OCI-LY1 (cell line): ENCODE data around the gene PCDHGA6.
"Not testable (repeated sequence)": the region's sequence is repeated elsewhere in the genome, so short reads cannot be mapped to it uniquely, and the experiment has no call there.

Experiments
- H2AFZ ChIP-seq: fragments of 200-600 bp; sonication (generic), shearing (Covaris generic); 2 replicates; pipeline ENCODE4 v1.6.0; 2014; ENCODE audit warnings: antibody characterized with exemption, mild to moderate bottlenecking, low read length
- H3F3A ChIP-seq: fragments of 200-600 bp; sonication (generic), shearing (Covaris generic); 2 replicates; pipeline ENCODE4 v1.6.0; 2014; ENCODE audit warnings: mild to moderate bottlenecking, antibody characterized with exemption, low read length, moderate library complexity; ENCODE audit not compliant: insufficient read depth
- H3K27ac ChIP-seq: fragments of 200-600 bp; sonication (generic); 2 replicates; pipeline ENCODE4 v1.5.1; 2014; ENCODE audit warnings: low read length, mixed run types, mild to moderate bottlenecking, low read depth; ENCODE audit not compliant: poor library complexity, severe bottlenecking
- H3K27me3 ChIP-seq: fragments of 200-600 bp; sonication (generic); 2 replicates; pipeline ENCODE4 v1.6.0; 2014; ENCODE audit warnings: antibody characterized with exemption, mild to moderate bottlenecking, low read length, moderate library complexity; ENCODE audit not compliant: insufficient read depth
- H3K36me3 ChIP-seq: fragments of 200-600 bp; sonication (generic); 2 replicates; pipeline ENCODE4 v1.6.1; 2014; ENCODE audit warnings: mild to moderate bottlenecking, antibody characterized with exemption, low read length, moderate library complexity, mixed read lengths; ENCODE audit not compliant: insufficient read depth
- H3K4me1 ChIP-seq: fragments of 200-600 bp; sonication (generic); 2 replicates; pipeline ENCODE4 v1.5.1; 2014; ENCODE audit warnings: mild to moderate bottlenecking, low read length, moderate library complexity; ENCODE audit not compliant: insufficient read depth, severe bottlenecking
- H3K4me2 ChIP-seq: fragments of 200-600 bp; sonication (generic), shearing (Covaris generic); 2 replicates; pipeline ENCODE4 v1.6.1; 2014; ENCODE audit warnings: low read length
- H3K4me3 ChIP-seq: fragments of 200-600 bp; sonication (generic); 2 replicates; pipeline ENCODE4 v1.5.1; 2014; ENCODE audit warnings: low read length, low read depth, mild to moderate bottlenecking, mixed read lengths; ENCODE audit not compliant: poor library complexity, severe bottlenecking
- H3K79me2 ChIP-seq: fragments of 200-600 bp; shearing (Covaris generic); 2 replicates; pipeline ENCODE4 v1.6.1; 2016; ENCODE audit warnings: mixed run types, low read length, mixed read lengths; ENCODE audit not compliant: insufficient read depth
- H3K9ac ChIP-seq: fragments of 200-600 bp; sonication (generic), shearing (Covaris generic); 2 replicates; pipeline ENCODE4 v1.6.1; 2014; ENCODE audit warnings: mild to moderate bottlenecking, low read length, mixed read lengths
- H3K9me2 ChIP-seq: fragments of 200-600 bp; sonication (generic), shearing (Covaris generic); 2 replicates; pipeline ENCODE4 v1.6.1; 2014; ENCODE audit warnings: low read depth, mild to moderate bottlenecking, low read length, mixed read lengths
- H3K9me3 ChIP-seq: fragments of 200-600 bp; shearing (Covaris generic); 2 replicates; pipeline ENCODE4 v1.6.1; 2014; ENCODE audit warnings: low read length, mixed read lengths
- H4K20me1 ChIP-seq: fragments of 200-600 bp; sonication (generic), shearing (Covaris generic); 2 replicates; pipeline ENCODE4 v1.6.0; 2016; ENCODE audit warnings: mild to moderate bottlenecking, low read length; ENCODE audit not compliant: insufficient read depth
- EZH2 ChIP-seq: fragments of 200-600 bp; sonication (generic), shearing (Covaris generic); IDR thresholded peaks from 2 replicates; pipeline ENCODE4 v1.8.0; 2017; ENCODE audit warnings: borderline replicate concordance, mixed run types, mild to moderate bottlenecking, antibody characterized with exemption, low read length, moderate library complexity, mixed read lengths
- TF ChIP-seq, protein P1 (sequence below): fragments of 200-600 bp; sonication (generic), shearing (Covaris generic); IDR thresholded peaks from 2 replicates; pipeline ENCODE4 v1.5.1; 2017; ENCODE audit warnings: mild to moderate bottlenecking, antibody characterized with exemption, low read length, moderate library complexity, mixed read lengths

The PCDHGA6 gene

DNA sequence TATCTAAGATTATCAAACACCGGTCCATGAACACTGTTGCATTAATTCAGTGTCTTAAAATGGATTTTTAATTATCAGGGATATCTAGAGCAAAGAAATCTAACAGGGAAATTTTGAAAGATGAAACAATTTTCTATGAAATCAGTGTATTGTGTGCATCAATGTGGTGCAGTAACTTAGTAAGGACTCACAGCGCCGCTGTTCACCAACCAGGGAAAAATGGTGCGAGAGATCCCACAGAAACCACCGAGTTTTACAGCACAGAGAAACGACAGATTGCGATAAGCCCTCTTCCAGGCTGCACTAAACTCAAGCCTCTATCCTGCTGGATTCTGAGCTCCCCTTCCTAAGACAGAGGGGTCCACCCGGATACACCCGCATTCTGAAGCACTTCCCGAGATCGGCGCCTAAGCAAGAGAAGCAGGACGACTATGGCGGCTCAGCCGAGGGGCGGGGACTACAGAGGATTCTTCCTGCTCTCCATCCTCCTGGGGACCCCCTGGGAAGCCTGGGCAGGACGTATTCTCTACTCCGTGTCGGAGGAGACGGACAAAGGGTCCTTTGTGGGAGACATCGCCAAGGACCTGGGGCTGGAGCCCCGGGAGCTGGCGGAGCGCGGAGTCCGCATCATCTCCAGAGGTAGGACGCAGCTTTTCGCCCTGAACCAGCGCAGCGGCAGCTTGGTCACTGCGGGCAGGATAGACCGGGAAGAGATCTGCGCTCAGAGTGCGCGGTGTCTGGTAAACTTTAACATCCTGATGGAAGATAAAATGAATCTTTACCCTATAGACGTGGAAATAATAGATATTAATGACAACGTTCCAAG, 9.0 kb downstream of the PCDHGA6 start, which contains the start of gene PCDHGA7:
TSS of gene PCDHGA7 (plus strand) at position 274 of the 826 bp plus-strand sequence. CDS start at position 432, 158 bp downstream.
- Histone ChIP-seq H3K79me2 (no peaks in the 10 kb centered on the region), H3K9me2 (no peaks in the 10 kb centered on the region), H2AFZ (no peak within 1 kb of the TSS), H3K36me3 (no peaks in the 10 kb centered on the region), H3K4me3 (no peak within 1 kb of the TSS), H3K4me1 (no peaks in the 10 kb centered on the region), H3K27ac (no peak within 1 kb of the TSS), H4K20me1 (no peaks in the 10 kb centered on the region), H3F3A (no peaks in the 10 kb centered on the region), H3K9ac (no peak within 1 kb of the TSS), H3K4me2 (no peak within 1 kb of the TSS), H3K9me3 (peaks cover 9% of the 10 kb centered on the region), H3K27me3 (no peaks in the 10 kb centered on the region)
- TF ChIP-seq, protein P1, sequence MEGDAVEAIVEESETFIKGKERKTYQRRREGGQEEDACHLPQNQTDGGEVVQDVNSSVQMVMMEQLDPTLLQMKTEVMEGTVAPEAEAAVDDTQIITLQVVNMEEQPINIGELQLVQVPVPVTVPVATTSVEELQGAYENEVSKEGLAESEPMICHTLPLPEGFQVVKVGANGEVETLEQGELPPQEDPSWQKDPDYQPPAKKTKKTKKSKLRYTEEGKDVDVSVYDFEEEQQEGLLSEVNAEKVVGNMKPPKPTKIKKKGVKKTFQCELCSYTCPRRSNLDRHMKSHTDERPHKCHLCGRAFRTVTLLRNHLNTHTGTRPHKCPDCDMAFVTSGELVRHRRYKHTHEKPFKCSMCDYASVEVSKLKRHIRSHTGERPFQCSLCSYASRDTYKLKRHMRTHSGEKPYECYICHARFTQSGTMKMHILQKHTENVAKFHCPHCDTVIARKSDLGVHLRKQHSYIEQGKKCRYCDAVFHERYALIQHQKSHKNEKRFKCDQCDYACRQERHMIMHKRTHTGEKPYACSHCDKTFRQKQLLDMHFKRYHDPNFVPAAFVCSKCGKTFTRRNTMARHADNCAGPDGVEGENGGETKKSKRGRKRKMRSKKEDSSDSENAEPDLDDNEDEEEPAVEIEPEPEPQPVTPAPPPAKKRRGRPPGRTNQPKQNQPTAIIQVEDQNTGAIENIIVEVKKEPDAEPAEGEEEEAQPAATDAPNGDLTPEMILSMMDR: no peak
- TF ChIP-seq EZH2: no peak

DNA sequence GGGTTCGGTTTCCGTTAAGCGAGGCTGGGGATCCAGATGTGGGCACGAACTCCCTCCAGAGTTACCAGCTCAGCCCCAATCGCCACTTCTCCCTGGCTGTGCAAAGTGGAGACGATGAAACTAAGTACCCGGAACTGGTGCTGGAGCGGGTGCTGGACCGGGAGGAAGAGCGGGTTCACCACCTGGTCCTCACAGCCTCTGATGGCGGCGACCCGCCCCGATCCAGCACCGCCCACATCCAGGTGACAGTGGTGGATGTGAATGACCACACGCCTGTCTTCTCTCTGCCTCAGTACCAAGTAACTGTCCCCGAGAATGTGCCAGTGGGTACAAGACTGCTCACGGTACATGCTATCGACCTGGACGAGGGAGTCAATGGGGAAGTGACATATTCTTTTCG, 9.7 kb downstream of the PCDHGA6 start:
- no peaks in the 10 kb centered on the region for H3K27me3 ChIP-seq
- H3K4me1 ChIP-seq: no peaks in the 10 kb centered on the region
- H3K36me3 ChIP-seq: no peaks in the 10 kb centered on the region
- no peak overlapping the region for H3K4me3 ChIP-seq
- TF ChIP-seq, protein P1: no peak
- no peak for TF ChIP-seq EZH2
- no peak overlapping the region for H3K9ac ChIP-seq
- peaks cover 9% of the 10 kb centered on the region for H3K9me3 ChIP-seq
- no peaks in the 10 kb centered on the region for H4K20me1 ChIP-seq
- H3K27ac ChIP-seq: no peak overlapping the region
- H2AFZ ChIP-seq: no peak overlapping the region
- H3K9me2 ChIP-seq: no peaks in the 10 kb centered on the region
- H3K4me2 ChIP-seq: no peak overlapping the region
- H3F3A ChIP-seq: no peaks in the 10 kb centered on the region
- no peaks in the 10 kb centered on the region for H3K79me2 ChIP-seq

DNA sequence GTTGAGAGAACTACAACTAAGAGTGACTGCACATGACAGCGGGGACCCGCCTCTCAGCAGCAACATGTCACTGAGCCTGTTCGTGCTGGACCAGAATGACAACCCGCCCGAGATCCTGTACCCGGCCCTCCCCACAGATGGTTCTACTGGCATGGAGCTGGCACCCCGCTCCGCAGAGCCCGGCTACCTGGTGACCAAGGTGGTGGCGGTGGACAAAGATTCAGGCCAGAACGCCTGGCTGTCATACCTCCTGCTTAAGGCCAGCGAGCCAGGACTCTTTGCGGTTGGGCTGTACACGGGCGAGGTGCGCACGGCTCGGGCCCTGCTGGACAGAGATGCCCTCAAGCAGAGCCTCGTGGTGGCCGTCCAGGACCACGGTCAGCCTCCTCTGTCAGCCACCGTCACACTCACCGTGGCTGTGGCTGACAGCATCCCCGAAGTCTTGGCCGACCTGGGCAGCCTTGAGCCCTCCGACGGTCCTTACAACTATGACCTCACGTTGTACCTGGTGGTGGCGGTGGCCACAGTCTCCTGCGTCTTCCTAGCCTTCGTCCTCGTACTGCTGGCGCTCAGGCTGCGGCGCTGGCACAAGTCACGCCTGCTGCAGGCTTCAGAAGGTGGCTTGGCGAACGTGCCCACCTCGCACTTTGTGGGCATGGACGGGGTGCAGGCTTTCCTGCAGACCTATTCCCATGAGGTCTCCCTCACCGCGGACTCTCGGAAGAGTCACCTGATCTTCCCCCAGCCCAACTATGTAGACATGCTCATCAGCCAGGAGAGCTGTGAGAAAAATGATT, 11.0 kb downstream of the PCDHGA6 start:
- no peak for TF ChIP-seq EZH2
- TF ChIP-seq, protein P1: no peak
- no peaks in the 10 kb centered on the region for H3F3A ChIP-seq
- H2AFZ ChIP-seq: no peak overlapping the region
- H3K36me3 ChIP-seq: no peaks in the 10 kb centered on the region
- H3K9me2 ChIP-seq: no peaks in the 10 kb centered on the region
- no peak overlapping the region for H3K9ac ChIP-seq
- no peaks in the 10 kb centered on the region for H3K4me1 ChIP-seq
- no peaks in the 10 kb centered on the region for H3K27me3 ChIP-seq
- H3K4me2 ChIP-seq: no peak overlapping the region
- H3K27ac ChIP-seq: no peak overlapping the region
- no peaks in the 10 kb centered on the region for H4K20me1 ChIP-seq
- no peak overlapping the region for H3K4me3 ChIP-seq
- peaks cover 12% of the 10 kb centered on the region for H3K9me3 ChIP-seq
- no peaks in the 10 kb centered on the region for H3K79me2 ChIP-seq

DNA sequence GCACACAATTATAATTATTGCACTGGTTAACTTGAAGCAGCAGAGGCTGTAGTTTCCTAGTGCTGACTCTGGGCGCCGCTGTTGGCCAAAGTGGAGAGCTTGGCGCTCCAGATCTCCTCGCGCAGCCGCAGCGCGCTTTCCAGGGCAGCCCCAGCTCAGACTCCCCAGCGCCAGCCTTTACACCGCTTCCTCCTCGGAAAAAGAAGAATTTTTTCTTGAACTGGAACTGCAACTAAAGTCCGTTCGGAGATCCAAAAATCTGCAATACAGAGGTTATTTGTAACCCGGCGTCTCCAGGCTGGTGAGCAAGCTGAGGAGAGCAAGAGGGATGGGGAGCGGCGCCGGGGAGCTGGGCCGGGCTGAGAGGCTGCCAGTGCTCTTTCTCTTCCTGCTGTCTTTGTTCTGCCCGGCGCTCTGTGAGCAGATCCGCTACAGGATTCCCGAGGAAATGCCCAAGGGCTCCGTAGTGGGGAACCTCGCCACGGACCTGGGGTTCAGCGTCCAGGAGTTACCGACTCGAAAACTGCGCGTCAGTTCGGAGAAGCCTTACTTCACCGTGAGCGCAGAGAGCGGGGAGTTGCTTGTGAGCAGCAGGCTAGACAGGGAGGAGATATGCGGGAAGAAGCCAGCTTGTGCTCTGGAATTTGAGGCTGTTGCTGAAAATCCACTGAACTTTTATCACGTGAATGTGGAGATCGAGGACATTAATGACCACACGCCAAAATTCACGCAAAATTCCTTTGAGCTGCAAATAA, 14.0 kb downstream of the PCDHGA6 start, which contains the start of gene PCDHGB4:
TSS of gene PCDHGB4 (plus strand) at position 142 of the 755 bp plus-strand sequence. CDS start at position 329, 187 bp downstream.
- peaks cover 13% of the 10 kb centered on the region for H3K9me3 ChIP-seq
- not testable (repeated sequence) for H3K4me1 ChIP-seq, H3K4me3 ChIP-seq, H3K4me2 ChIP-seq, H3K36me3 ChIP-seq, H2AFZ ChIP-seq, H3F3A ChIP-seq, H3K79me2 ChIP-seq, H4K20me1 ChIP-seq, H3K9me2 ChIP-seq, H3K9ac ChIP-seq, H3K27me3 ChIP-seq, H3K27ac ChIP-seq
